ENCODE data around the gene FRMD4B.

FRMD4B gene

GRCh38 chr3:69419276-69419675 lies 33.4 kb upstream of the FRMD4B start:
- Histone ChIP-seq H3K27me3 (replicated peaks; ENCODE audit: control insufficient read depth, insufficient read depth, low read length) (no peaks in the 10 kb centered on the region), H3K4me3 (replicated peaks; ENCODE audit: low read depth, low read length) (no peak overlapping the region), H3K36me3 (ENCODE audit: control insufficient read depth, insufficient read depth, low read length) (no peaks in the 10 kb centered on the region)
- TF ChIP-seq, protein P1, sequence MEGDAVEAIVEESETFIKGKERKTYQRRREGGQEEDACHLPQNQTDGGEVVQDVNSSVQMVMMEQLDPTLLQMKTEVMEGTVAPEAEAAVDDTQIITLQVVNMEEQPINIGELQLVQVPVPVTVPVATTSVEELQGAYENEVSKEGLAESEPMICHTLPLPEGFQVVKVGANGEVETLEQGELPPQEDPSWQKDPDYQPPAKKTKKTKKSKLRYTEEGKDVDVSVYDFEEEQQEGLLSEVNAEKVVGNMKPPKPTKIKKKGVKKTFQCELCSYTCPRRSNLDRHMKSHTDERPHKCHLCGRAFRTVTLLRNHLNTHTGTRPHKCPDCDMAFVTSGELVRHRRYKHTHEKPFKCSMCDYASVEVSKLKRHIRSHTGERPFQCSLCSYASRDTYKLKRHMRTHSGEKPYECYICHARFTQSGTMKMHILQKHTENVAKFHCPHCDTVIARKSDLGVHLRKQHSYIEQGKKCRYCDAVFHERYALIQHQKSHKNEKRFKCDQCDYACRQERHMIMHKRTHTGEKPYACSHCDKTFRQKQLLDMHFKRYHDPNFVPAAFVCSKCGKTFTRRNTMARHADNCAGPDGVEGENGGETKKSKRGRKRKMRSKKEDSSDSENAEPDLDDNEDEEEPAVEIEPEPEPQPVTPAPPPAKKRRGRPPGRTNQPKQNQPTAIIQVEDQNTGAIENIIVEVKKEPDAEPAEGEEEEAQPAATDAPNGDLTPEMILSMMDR (IDR thresholded peaks at IDR 0.05; ENCODE audit: insufficient read depth, low read length, poor library complexity, severe bottlenecking), result no peak
- no peak for DNase-seq (ENCODE audit: extremely low read depth, insufficient read length)

DNA sequence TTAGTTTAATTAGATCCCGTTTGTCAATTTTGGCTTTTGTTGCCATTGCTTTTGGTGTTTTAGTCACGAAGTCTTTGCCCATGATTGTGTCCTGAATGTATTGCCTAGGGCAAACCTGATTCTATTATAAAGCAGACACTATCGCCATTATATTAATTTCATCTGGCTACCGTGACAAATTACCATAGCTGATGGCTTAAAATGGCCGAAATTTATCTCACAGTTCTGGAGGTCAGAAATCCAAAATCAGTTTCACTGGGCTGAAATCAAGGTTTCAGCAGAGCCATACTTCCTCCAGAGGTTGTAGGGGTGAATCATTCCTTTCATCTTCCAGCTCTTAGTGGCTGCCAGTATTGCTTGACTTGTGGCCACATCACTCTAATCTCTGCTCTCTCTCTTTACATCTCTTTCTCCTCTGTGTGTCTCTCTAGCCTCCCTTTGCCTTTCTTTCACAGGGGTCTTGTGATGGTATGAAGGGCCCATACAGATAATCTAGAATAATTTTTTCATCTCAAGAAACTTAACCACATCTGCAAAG lies 31.7 kb upstream of the FRMD4B start:
- TF ChIP-seq, protein P1 (IDR thresholded peaks at IDR 0.05; ENCODE audit: insufficient read depth, low read length, poor library complexity, severe bottlenecking), result no peak
- Histone ChIP-seq H3K4me3 (replicated peaks; ENCODE audit: low read depth, low read length) (no peak overlapping the region), H3K36me3 (ENCODE audit: control insufficient read depth, insufficient read depth, low read length) (no peaks in the 10 kb centered on the region), H3K27me3 (replicated peaks; ENCODE audit: control insufficient read depth, insufficient read depth, low read length) (no peaks in the 10 kb centered on the region)
- no peak for DNase-seq (ENCODE audit: extremely low read depth, insufficient read length)

DNA sequence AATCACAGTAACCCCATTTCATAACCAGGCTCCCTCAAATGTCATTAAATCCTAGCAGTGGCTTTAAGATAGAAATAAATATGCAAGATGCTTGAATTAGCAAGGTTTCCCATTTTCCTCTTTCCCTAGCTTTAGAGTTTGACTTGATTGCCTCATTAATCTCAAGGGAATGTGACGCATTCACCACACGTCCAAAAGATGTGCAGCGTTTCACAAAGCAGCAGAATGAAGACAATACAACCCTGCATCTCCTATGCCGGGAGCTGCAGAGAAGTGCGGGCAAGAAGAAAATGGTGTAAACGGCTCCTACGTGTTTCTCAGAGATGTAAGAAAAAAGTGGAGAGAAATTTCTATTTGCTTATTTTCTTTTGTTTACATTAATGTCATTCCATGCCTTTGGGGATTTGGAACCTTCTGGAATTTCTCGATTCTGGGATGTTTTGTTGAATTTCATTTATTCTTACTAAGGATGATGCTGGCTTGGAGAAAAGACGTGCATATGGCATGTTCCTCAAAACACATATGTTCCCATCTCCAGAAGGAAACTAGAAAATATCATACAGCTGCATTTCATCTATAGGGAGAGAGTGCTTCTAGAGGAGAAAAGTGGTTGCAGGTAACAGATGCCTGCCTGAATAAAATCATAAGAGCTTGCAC lies 27.8 kb upstream of the FRMD4B start:
- TF ChIP-seq, protein P1 (IDR thresholded peaks at IDR 0.05; ENCODE audit: insufficient read depth, low read length, poor library complexity, severe bottlenecking), result no peak
- Histone ChIP-seq H3K4me3 (replicated peaks; ENCODE audit: low read depth, low read length) (no peak overlapping the region), H3K27me3 (replicated peaks; ENCODE audit: control insufficient read depth, insufficient read depth, low read length) (no peaks in the 10 kb centered on the region), H3K36me3 (ENCODE audit: control insufficient read depth, insufficient read depth, low read length) (no peaks in the 10 kb centered on the region)
- no peak for DNase-seq (ENCODE audit: extremely low read depth, insufficient read length)

DNA sequence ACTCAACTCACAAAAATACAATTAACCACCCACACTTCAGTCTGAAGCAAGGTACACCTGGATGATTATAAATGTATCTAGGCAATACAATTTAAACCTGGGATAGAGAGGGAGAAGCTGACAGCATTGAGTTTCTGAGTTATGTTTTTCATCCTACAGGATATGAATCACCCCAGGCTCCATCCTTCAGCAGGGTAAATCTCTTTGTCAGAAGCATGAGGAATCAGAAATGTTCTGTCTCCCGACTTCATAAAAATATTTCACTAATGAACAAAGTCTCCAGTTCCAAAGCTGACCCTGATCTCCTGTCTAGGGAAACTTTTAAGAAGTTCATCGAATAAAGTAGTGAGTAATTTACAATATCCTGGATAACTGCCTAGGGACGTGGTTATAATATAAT lies 25.5 kb upstream of the FRMD4B start:
- TF ChIP-seq, protein P1 (IDR thresholded peaks at IDR 0.05; ENCODE audit: insufficient read depth, low read length, poor library complexity, severe bottlenecking), result no peak
- H3K36me3 ChIP-seq (ENCODE audit: control insufficient read depth, insufficient read depth, low read length), result no peaks in the 10 kb centered on the region
- DNase-seq (ENCODE audit: extremely low read depth, insufficient read length), result no peak
- H3K27me3 ChIP-seq (replicated peaks; ENCODE audit: control insufficient read depth, insufficient read depth, low read length), result no peaks in the 10 kb centered on the region
- no peak overlapping the region for H3K4me3 ChIP-seq (replicated peaks; ENCODE audit: low read depth, low read length)

- DNase-seq (ENCODE audit: extremely low read depth, insufficient read length), result peak; percentile 29
- Histone ChIP-seq H3K36me3 (ENCODE audit: control insufficient read depth, insufficient read depth, low read length) (no peaks in the 10 kb centered on the region), H3K27me3 (replicated peaks; ENCODE audit: control insufficient read depth, insufficient read depth, low read length) (no peaks in the 10 kb centered on the region), H3K4me3 (replicated peaks; ENCODE audit: low read depth, low read length) (no peak overlapping the region)
- TF ChIP-seq, protein P1 (IDR thresholded peaks at IDR 0.05; ENCODE audit: insufficient read depth, low read length, poor library complexity, severe bottlenecking), result peak; percentile 83
These were observed 24.4 kb upstream of the FRMD4B start for GRCh38 chr3:69410301-69410700.

Data from GM06990 (cell line).